ENCODE results near the gene EHHADH.

Gene EHHADH

DNA sequence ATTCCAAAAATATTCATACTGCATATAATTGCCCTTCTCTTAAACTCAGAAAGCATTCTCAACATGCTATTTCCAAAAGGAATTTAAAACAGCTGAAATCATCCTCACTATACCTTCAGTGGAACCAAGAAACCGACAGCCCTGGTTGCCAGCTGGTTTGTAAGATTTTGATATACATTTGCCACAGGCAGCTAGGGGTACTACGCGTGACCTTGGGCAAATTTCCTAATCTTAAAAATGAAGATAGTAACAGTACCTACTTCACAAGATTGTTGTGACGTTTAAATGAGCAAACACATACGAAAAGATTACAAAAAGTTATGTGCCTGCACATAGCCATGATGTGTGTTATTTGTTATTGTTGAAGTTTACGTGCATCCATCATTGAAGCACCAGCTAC lies 108.3 kb downstream of the EHHADH start:
- DNase-seq (ENCODE audit: low spot score): no peak

DNA sequence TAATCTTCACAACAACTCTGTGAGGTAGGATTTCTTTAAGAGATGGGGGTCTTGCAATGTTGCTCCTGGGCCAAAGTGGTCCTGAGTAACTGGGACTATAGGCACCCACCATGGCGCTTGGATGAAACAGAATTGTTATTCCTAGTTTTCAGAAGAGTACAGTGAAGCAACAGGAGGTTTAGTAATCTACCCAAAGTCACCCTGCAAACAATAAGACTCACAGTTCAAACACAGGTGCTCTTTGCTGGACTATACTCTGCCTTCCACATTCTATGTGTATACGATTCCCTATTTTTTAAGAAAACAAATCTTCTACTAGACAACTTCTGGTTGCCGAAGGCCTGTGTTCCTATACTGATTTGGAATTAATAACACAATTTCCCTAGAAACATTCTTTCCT lies 109.1 kb downstream of the EHHADH start:
- no peak for DNase-seq (ENCODE audit: low spot score)

Measured in activated CD4-positive, alpha-beta T cell treated with anti-CD3 and anti-CD28 coated beads, Interleukin-2, Interleukin-4, amounts not matched to agents 100 ng/mL and 50 ng/mL, durations not matched to agents 16 hours and 8 hours (primary cell).